Activated CD8-positive, alpha-beta memory T cell treated with anti-CD3 and anti-CD28 coated beads for 1 hour (primary cell): ENCODE measurements around the gene COL4A2.

ENCODE experiments used
- DNase-seq, 2 donors: peaks; one replicate each; pipeline ENCODE4 v3.0.0-alpha.2; 2020; ENCODE audit warnings: low read depth in 1 of 2; ENCODE audit errors: extremely low read depth in 1 of 2

Gene COL4A2

DNA sequence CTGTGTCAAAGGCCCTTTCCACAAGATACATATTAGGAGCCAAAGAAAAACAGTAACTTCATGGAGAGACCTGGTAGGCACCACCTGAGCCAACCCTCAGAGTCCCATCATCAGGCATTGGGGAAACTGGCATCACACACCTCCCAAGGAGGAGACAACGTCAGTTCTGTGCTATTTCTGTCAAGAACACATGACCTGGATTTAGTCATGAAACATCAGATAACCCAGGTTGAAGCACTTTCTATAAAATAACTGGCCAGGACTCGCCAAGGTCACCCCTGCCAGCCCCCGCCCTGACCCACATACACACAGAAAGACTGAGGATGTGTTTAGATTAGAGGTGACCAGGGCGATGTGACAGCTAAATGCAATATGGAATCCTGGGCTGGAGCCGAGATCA, 35.8 kb upstream of the COL4A2 start:
- DNase-seq, result no peak

DNA sequence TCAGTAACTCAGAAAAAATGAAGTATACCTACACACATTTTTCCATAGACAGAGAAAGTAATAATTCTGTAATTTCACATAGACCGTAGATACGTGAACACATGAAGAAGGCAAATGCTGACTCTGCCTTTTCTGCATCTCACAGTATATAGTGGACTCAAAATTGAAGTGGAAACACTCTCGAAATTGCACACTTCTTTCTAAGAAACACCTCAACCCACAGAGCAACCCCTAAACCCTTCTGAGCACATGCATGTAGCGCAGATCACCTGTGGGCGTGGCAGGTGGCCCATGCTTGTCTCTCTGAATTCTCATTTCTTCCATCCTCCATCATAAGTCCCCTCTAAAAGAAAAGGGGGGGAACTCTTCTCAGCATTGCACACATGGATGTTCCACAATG, 34.9 kb upstream of the COL4A2 start:
- DNase-seq, result no peak

DNA sequence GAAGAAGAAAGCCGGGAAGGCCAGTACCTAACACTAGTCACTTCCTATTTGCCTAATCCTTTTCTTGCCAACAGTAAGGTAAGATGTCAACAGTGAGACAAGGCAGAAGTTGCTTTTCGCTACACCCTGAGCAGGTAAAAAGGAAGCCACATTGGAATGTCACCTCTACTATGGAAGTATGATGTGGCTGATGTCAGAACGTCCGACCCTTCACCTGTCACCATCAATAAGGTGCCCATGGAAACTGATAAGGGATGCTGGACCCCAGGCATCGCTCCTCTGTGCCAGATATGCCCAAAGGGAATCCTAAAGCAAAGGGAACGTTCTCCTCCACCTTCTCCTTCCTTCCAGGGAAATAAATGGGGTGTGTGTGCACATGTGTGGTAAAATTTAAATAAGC, 34.4 kb upstream of the COL4A2 start:
- DNase-seq, result no peak

DNA sequence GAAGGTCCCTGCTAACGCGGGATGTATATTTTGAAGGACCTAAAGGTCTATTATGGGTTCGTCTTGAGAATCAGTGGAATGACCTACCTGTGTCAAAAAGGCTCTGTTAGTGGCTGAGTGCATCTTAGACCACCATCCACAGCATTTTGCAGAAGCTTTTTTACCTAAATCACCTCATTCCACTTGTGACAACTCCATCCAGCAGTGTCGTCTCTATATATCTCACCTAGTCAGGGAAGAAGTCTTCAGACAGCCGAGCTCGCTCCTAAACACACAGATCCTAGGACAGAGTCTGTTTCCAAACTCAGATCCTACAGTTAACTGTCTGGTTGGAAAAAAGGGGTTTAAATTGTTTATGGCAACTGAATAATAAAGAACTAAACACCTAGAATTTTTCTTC, 33.8 kb upstream of the COL4A2 start:
- no peak for DNase-seq

DNA sequence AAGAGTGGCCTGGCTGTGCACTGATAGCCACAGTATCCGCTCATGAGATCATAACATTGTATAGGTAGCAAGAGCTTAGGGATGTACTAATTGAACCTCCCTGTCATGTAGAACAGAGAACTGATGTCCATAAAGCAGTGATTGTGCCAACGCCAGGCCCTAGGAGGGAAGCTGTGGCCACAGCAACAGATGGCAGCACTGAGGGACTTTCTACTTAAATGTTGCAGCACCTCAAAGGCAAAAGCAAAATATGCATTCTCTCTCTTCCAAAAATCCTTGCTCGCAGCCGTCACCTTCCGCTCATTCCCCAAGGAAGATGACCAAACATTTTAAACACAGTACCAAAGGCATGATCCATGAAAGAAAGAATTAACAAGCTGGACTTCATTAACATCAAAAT, 32.4 kb upstream of the COL4A2 start:
- DNase-seq, result no peak

DNA sequence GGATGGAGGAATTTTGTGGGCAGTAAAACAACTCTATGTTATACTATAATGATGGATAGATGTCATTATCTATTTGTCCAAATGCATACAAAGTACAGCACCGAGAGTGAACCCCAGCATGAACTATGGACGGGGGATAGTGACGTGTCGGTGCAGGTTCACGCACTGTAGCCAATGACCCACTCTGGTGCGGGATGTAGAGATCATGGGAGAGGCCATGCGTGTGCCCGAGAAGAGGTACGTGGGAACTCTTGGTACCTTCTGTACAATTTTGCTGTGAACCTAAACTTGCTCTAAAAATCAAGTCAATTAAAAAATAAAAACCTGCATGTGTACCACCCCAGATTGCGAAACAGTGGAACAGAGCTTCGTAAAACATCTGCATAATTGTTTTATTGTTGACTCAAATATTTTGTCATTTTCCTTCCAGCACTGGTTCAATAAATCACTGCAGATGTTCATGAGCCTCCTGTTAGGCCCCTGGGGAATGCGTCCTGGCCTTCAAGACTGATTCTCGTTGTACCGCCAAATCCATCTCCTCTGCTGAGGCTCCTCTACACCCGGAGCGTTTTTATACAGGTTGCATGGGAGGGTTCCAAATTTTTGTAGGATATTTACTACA, 31.0 kb upstream of the COL4A2 start:
- DNase-seq, result no peak

DNA sequence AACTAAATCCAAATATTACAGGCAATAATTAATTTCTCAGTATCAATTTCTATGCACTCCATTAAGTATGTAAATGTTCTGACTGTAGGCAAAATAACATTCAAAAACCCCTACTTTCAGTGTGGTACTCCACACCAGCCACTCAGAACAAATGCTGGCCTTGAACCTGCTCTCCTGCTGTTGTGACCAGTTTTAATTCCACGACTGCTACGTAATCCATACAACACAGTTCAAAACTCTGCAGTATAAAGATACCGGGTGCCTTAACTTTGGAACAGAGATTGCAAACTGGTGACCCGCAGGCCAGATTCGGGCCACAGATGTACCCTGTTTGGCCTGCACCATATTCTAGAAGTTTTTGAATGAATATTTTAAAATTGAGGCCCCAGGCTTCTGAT, 30.5 kb upstream of the COL4A2 start:
- no peak for DNase-seq

DNA sequence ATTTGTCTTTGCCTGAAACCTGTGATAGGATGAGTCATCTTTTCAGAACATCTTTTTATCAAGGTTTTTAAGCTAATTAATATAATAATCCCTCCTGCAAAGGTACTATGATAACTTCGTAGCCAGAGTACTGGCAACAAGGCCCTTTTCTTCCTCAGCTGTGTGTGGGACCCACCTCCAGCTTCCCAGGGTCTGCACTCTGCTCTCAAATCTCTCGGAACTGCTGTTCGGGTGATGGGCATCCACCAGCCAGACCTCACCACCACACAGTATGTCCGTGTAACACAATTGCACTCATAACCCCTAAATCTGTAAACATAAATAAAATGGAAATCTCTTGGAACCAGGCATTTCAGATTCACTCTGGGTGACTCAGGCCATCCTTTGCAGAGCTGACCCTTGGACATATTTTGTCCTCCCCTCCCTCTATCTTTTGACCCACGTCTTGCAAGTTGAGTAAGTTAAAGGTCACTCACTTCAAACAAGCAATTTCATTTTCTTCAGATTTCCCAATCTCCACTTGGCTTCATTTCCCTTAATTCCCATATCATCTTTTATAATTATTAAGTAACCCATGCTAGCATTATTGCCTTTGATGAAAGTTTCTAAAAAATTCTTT, 29.6 kb upstream of the COL4A2 start:
- DNase-seq, result no peak

DNA sequence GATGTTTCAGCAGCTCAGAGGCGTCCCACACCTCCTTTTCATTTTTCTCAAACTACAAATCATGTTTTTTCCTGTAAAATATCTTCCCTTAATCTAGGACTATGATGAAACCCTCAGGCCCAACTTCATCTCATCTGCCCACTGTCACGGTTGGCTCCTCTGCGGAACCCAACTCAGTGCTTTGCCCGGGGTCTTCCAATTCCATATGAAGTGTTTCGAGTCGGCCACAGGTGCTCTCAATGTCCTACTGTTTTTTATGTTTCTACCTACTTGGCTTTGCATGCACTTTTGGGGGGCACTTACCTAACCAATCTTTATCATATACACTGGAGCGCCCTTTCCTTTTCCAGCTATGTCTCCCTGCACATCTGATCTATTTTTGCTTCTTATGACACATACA, 28.2 kb upstream of the COL4A2 start:
- DNase-seq, result no peak

DNA sequence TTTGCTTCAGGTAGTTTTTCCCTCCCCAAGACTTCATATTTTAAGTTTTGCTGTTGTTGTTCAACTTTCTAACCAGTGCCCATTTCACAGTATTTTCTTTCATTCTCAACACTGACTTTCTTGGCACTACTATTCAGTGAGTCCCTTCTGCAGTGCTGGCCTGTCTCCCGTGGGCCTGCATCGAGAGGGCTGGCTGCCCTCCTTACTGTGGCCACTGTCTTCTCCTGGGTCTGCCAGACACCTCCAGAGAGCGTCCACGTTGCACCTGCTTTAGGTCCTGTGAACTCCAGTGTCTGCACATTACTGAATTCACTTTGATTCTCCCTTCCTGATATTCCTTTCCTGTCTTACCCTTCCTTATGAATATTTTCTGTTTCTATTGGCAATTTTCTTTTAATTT, 27.4 kb upstream of the COL4A2 start:
- DNase-seq, result no peak

DNA sequence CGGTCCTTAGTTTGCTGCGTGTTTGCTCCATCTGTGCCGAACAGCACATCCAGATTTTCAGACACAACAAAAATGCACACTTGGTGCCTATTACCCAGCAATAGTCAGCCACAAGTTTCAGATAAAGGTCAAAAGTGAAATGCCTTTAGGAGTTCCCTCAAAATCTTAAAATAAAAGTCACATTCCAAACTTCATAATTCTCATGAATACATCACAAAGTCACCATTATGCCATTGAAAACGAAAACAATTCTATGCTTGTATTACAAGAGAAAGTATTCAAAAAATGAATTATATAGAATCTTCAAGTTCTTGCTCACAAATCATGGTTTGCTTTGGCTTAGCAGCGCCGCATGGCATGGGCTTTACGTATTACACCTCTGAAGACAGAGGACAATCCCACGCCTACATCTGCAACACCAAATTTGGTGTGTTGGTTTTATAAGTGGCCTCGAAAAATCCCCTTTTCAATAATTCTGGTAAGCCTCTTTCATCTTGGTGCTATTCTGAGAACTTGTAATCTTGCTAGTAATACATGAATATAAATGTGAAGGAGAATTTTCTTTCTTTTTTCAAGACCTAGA, 26.8 kb upstream of the COL4A2 start:
- DNase-seq, result no peak

DNA sequence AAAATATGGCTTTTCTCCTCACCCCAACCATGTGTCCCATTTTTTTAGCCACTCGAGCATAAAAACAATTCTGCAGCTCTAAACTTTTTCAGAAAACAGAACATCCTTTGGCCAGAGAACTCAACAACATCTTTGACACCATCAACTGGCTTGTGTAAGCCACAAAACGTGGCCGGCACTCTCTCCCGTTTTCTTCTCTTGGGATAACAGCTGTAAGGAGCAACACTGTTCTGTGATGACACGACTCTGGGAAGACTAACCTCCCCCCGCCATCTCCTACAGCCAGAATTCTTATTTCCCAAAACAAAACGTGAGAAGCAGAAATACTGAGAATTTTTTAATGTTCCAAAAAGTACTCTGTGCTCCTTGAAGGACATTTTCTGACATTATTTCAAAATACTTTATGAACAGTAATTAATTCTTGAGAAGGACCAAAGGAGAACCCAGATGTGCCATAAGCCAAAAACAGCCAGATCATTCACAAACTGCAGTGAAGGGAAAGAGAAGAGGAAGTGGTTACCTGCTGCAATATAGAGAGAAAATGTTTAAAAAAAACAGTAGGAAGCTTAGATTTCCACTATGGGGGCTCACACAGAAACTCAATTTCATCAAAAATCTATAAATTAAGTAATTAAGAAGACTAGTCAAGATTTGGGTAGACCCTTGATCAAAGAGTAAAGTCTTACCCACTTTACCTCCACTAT, 25.9 kb upstream of the COL4A2 start:
- no peak for DNase-seq

DNA sequence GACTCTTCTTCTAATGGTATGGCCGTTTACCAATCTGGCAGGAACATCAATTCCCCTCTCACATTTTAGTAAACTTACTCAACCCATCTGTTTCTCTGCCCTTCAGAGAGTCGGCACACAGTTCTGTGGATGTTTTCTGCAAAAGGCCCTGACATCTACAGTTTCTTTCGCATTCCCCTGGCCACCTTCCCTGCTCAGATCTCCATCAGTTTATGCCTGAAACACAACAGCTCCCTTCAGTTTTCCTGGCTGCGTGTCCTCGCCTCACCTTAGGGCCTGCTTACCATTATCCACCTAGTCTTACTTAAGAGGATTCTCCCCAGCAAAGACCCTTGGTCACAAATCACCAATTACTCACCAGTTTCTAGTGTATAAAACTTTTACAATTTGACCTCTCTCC, 25.3 kb upstream of the COL4A2 start:
- DNase-seq, result no peak

DNA sequence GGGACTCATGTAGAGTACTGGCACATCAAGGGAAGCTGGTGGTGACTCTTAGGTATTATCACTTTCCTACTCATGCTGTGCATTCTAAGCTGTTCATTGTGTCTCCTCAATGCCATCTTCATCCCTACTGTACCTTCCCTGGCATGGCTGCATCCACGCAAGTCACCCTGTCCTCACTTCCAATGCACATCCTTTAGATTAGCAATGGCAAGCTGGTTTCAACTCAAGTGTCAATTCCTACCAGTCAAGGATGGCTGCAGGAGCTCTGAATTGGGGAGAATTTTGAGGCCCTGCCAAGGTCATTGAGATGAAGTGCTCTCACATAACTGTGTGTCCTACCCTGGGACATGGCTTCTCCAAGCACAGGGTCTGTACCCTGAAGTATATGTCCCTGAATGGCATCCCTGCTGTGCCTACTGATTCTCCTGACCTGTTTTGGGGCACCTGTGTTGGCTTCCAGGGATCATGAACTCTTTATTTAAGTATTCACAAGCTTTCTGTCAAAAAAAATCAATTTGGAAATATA, 24.7 kb upstream of the COL4A2 start:
- DNase-seq, result no peak

DNA sequence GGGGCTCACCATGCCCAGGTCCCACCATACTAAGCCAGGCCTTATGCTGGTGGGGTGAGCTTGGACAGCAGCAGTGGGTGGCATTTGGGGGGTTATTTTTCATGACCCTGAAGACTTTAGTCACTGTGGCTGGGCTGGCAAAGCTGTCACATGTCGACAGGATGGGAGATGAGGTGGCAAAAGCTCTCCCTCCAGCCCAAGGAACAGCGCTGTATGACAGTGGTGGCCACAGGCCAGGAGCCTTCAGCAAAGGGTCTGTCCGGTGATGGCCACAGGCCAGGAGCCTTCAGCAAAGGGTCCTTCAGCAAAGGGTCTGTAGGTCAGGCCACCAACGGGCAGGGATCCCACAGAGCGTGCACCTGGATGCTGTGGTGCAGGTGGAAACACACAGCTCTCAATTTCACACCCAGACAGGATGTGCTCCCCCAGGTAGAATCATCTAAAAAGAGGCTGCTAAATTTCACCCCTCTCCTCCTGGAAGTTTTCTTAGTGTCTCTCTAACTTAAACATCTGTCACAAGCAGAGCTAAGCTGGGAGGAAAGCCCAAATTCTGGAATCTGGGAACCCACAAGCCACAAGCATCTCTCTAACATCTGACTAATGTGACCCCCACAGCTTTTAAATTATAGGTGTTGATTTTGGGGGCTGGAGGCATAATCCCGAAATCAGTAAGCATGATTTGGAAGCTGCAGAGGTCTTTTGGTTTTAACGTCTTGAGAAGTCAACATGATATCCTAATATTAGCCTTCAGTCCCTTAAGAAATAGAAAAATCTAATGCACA, 23.2 kb upstream of the COL4A2 start:
- no peak for DNase-seq

DNA sequence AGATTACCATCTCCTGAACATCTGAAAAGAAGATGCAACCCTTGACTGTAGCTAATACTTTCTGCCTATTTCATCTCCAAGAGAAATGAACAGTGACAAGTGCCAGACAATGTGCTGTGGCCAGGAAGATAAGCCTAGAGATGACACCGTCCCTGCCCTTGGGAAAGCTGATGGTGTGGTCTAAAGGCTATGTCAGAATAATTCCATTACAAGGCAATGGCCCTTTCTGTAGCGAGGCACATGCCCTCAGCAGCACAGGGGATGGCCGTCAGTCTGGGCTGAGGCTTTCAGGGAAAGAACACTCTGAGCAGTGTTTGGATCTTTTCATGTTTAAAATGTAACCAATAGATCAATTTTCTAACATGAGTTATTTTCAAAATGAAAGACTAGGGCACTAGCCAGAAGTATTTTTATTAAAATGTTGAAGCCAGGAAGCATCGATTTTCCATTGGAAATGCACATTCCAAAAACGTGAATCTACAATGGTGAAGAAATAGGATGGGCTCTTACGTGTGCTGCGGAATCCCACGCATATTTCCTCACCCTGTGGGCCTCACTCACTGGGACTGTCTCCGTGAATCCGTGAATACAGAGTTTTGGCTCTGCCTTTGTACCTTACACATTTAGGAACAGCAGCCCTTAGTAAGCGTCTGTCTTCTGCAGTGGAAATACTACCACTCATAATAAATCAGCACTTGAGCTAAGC, 22.2 kb upstream of the COL4A2 start:
- DNase-seq, result no peak

DNA sequence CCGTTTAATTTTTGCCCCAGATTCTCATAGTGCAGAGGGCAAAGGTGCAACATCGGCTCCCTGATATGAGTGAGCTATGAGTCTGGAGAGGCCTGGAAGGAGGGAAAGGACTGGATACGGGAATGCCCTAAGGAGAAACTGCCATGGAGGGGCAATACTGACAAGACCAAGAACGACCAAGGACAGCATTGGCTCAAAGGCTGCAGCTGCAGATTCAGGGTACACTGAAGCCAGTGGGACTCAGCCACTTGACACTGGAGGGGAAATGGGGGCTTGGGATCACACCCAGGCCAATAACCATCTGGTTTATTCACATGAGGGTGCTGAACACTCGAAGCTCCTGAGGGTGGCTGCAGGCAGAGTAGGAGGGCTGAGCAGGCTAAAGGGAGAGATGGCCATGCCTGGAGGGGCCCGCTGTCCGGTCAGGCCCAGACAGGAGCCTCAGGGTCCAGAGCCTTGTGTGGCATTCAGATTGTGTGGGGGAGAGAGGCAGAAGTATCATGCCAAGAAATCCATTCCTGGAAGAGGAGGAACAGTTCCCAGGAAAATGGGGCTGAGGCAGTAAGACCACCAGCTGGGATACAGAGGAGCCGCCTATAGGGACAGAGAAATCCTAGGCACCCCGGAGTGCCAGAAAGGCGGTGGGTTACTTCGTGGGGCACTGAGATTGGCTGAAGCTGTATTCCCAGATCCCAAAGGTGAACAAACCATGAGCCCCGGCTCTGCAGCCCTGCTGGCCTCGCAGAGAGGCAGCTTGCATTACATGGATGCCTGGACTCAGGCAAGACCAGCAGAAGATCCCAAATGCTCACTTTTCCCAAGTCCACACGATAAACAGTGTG, 20.9 kb upstream of the COL4A2 start:
- DNase-seq, result no peak

DNA sequence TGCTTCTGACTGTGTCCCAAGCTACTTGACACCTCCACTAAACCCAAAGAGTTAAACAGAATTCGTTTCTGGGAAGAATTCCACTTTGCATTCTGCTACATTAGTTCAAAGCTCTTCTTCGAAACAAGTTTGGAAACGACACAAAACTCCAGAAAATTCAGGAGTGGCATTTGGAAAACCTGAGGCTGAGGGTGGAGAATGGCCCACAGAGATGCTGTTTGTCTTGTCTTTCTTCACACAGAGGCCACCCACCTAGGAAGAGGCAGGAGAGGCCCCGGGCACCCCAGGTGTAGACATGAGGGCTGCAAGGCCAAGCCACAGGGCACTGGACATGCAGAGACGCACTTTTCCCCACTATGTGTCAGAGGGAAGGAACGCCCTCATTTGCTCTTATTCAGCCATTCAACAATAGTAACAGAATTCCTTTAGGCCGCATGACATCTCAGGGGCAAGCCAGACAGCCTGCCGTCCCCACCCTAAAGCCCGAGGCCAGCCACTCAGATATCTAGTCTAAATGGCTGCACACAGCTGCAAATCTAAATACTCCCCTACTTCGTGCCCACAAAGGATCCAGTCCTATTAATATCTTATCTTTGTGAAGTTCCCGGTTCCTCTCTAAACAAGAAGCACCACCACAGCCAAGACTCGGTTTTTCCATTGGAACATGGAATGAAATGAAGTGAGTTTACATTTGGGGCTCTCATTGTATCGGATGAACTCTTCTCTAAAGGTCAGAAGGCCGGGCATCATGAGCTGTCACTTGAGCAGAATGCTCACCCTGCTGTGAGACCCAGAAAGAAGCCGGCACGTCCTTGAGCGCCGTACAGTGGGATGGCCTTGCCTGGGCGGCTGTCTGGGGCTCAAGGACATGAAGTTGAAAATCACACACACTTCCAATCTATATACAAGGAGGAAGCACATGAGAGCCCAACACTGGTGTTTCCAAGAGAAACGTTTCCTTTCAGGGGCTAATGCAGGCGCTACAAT, 20.0 kb upstream of the COL4A2 start:
- DNase-seq, result no peak
